Breast epithelium (tissue), 4 donors: ENCODE results near the gene RPL12. TPM values are rescaled to one million over a fixed set of nuclear protein-coding genes. Genes with fewer than 3 reads are reported as not detected.

Experiments used
- DNase-seq, 2 donors: peaks; one replicate each; pipeline ENCODE4 v3.0.0-alpha.2; 2019; ENCODE audit warnings: low spot score in 2 of 2
- H3K27ac ChIP-seq, 2 donors: fragments of 200-600 bp; sonication (generic) in 1 of 2; one replicate each; pipeline ENCODE4 v1.5.1; 2016 to 2019; ENCODE audit warnings: mild to moderate bottlenecking in 1 of 2
- H3K27me3 ChIP-seq, 2 donors: fragments of 200-600 bp; sonication (generic) in 1 of 2; one replicate each; pipeline versions ENCODE4 v1.5.1 to v1.6.0; 2017 to 2019; ENCODE audit warnings: control low read depth in 1 of 2, mild to moderate bottlenecking in 1 of 2
- H3K36me3 ChIP-seq: fragments of 200-600 bp; one replicate; pipeline ENCODE4 v1.5.1; 2019
- H3K4me1 ChIP-seq, 2 donors: fragments of 200-600 bp; sonication (generic); one replicate each; pipeline ENCODE4 v1.5.1; 2016 to 2019; ENCODE audit warnings: control low read depth in 1 of 2
- H3K4me3 ChIP-seq, 3 donors: fragments of 200-600 bp; sonication (generic); 1 replicate in 2 of 3; 2 replicates in 1 of 3; pipeline ENCODE4 v1.5.1; 2016 to 2019; ENCODE audit warnings: mild to moderate bottlenecking in 3 of 3, moderate library complexity in 2 of 3
- H3K9me3 ChIP-seq, 2 donors: fragments of 200-600 bp; sonication (generic) in 1 of 2; one replicate each; pipeline ENCODE4 v1.5.1; 2016 to 2019; ENCODE audit warnings: control low read depth in 1 of 2
- POLR2A ChIP-seq: fragments of 450-650 bp; IDR thresholded peaks from one replicate; pipeline ENCODE4 v1.6.1; 2016; ENCODE audit warnings: antibody characterized with exemption, mild to moderate bottlenecking, moderate library complexity
- POLR2AphosphoS5 ChIP-seq, 3 donors: sonication (generic); formaldehyde crosslinking; IDR thresholded peaks; one replicate each; pipeline ENCODE4 v1.6.1; 2017; ENCODE audit warnings: antibody characterized with exemption in 3 of 3
- intact Hi-C: fragments of 100-400 bp; cut with DNase I; formaldehyde crosslinking; loops from one replicate; pipeline ENCODE4 v1.15.1; 2023; ENCODE audit warnings: low total_unique reads
- total RNA-seq, 3 donors: library from RNA; depleted of rRNA; stranded (reverse); fragments of >200 nt; gene quantifications; one replicate each; pipeline ENCODE4 v1.1.0, GENCODE V29; 2016
- TF ChIP-seq, protein P1 (sequence below), 3 donors: fragments of 450-650 bp; IDR thresholded peaks; one replicate each; pipeline ENCODE4 v1.5.1; 2016 to 2017; ENCODE audit warnings: antibody characterized with exemption in 3 of 3, mild to moderate bottlenecking in 3 of 3, moderate library complexity in 3 of 3

The RPL12 gene
- total RNA-seq, 3 donors from 2014 or later: 2,790 to 3,232 (median 3,032) TPM

DNA sequence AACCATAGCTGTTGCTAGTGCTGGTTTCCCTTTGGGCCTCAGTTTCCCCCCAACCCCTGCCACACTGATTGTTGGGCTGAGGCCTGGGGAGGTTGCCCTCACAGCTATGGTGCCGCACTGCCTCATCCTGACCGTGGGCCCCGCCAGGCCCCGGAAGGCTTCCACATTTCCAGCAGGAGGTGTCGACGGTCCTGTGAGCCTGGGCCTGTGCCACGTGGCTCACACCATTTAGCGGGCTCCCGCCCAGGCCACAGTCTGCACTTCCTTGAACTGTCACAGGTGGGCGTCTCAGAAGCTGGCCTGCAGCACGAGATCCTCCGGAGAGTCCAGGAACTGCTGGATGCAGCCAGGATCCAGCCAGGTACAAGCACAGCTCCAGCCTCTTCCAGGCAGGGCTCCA is 45.8 kb upstream of the RPL12 start:
- Histone ChIP-seq H3K27ac (no peak overlapping the region), H3K9me3 (no peaks in the 10 kb centered on the region), H3K27me3 (no peaks in the 10 kb centered on the region), H3K4me3 (no peak overlapping the region), H3K4me1 (no peaks in the 10 kb centered on the region), H3K36me3 (no peaks in the 10 kb centered on the region)
- TF ChIP-seq POLR2A (no peak), POLR2AphosphoS5 (IDR thresholded peaks at IDR 0.05) (no peak)
- TF ChIP-seq, protein P1, sequence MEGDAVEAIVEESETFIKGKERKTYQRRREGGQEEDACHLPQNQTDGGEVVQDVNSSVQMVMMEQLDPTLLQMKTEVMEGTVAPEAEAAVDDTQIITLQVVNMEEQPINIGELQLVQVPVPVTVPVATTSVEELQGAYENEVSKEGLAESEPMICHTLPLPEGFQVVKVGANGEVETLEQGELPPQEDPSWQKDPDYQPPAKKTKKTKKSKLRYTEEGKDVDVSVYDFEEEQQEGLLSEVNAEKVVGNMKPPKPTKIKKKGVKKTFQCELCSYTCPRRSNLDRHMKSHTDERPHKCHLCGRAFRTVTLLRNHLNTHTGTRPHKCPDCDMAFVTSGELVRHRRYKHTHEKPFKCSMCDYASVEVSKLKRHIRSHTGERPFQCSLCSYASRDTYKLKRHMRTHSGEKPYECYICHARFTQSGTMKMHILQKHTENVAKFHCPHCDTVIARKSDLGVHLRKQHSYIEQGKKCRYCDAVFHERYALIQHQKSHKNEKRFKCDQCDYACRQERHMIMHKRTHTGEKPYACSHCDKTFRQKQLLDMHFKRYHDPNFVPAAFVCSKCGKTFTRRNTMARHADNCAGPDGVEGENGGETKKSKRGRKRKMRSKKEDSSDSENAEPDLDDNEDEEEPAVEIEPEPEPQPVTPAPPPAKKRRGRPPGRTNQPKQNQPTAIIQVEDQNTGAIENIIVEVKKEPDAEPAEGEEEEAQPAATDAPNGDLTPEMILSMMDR (IDR thresholded peaks at IDR 0.05): no peak
- intact Hi-C loops: no loop called here
- no peak for DNase-seq

DNA sequence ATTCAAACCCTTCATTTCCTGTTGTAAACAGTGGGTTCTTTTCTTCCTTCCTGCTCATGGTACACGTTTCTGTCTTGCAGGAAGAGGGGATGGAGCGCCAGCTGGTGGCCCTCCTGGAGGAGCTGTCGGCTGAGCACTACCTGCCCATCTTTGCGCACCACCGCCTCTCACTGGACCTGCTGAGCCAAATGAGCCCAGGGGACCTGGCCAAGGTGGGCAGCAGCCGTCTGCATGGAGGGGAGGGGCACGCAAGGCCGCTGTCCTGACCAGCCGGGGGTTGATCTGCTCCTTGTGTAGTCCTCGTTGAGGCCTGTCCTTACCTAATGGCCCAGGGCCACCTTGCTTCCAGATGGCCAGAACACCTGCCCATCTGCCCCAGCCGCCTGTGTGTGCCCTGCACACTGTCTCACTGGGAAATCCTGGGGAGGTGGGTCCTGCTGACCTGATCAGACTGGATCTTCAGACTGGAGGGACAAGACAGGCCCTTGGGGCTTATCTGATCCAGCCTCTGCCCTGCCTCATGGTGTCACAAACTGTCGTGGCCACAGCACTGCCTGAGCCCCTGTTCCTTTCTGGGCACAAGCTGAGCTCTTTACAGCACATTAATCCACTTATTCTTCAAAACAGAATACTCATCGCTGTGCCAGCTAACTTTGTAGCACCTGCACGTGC is 44.8 kb upstream of the RPL12 start:
- Histone ChIP-seq H3K9me3 (no peaks in the 10 kb centered on the region), H3K27ac (peak overlapping the region; percentile 2 to 62), H3K4me1 (no peaks in the 10 kb centered on the region), H3K4me3 (no peak overlapping the region), H3K36me3 (no peaks in the 10 kb centered on the region), H3K27me3 (no peaks in the 10 kb centered on the region)
- no peak for DNase-seq
- intact Hi-C loops: no loop called here
- TF ChIP-seq, protein P1 (IDR thresholded peaks at IDR 0.05): no peak
- TF ChIP-seq POLR2AphosphoS5 (IDR thresholded peaks at IDR 0.05) (no peak), POLR2A (no peak)

DNA sequence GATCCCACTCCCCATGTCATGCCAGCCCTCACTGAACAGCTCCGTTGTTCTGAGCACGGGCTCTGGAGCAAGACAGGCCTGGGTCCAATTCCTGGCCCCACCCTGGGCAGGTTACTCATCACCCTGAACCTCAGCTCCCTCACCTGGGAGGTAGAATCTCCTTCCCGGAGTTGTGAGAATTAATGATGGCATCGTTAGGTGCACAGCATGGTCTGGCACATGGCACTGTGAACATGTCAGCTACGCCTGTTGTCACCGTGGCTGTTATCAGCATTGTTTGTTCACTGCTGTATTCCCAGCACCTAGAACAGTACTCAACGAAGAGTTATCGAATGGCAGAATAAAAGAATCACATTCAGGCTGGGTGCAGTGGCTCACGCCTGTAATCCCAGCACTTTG is 43.1 kb upstream of the RPL12 start:
- no peaks in the 10 kb centered on the region for H3K27me3 ChIP-seq
- H3K9me3 ChIP-seq: no peaks in the 10 kb centered on the region
- no peak for DNase-seq
- no peaks in the 10 kb centered on the region for H3K36me3 ChIP-seq
- intact Hi-C loops: no loop called here
- peak overlapping the region in 1 of 2 donors; percentile 62 for H3K27ac ChIP-seq
- no peak for TF ChIP-seq POLR2A
- no peak for TF ChIP-seq POLR2AphosphoS5 (IDR thresholded peaks at IDR 0.05)
- TF ChIP-seq, protein P1 (IDR thresholded peaks at IDR 0.05): no peak
- no peak overlapping the region for H3K4me3 ChIP-seq
- no peaks in the 10 kb centered on the region for H3K4me1 ChIP-seq

DNA sequence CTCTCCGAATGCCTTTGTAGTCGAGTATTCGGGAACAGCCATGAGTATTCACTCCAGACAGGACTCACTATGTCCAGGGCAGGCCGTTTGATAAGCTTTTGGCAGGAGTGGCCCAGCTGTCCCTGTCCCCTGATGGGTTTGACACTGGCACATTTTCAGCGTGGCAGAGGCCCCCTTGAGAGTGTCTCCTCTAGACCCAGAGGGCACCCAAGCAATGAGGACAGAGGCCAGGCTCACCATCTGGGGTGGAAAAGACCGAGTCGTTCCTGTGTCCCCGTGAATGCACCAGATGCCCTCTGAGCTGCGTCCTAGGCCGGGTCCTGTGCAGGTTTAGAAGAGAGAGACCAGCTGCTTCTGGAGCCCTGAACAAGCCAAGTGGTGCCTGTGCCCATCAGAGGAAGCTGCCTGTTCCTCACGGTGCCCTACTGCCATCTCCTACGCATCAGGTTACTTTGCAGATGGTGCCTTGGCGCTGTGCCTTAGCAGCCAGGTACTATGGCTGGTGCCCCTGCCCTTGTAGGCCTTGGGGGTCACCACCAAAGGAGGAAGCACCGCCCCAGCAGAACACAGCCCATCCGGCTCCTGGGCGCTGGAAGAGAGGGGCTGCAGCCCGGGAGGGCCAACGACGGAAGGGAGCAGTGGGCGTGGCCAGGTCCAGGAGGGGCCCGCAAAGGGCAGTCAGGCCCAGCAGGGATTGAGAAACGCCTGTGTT is 42.5 kb upstream of the RPL12 start:
- DNase-seq: no peak
- intact Hi-C loops: no loop called here
- Histone ChIP-seq H3K27me3 (no peaks in the 10 kb centered on the region), H3K4me3 (no peak overlapping the region), H3K36me3 (no peaks in the 10 kb centered on the region), H3K9me3 (no peaks in the 10 kb centered on the region), H3K27ac (no peak overlapping the region), H3K4me1 (no peaks in the 10 kb centered on the region)
- TF ChIP-seq POLR2A (no peak), POLR2AphosphoS5 (IDR thresholded peaks at IDR 0.05) (no peak)
- TF ChIP-seq, protein P1 (IDR thresholded peaks at IDR 0.05): no peak

DNA sequence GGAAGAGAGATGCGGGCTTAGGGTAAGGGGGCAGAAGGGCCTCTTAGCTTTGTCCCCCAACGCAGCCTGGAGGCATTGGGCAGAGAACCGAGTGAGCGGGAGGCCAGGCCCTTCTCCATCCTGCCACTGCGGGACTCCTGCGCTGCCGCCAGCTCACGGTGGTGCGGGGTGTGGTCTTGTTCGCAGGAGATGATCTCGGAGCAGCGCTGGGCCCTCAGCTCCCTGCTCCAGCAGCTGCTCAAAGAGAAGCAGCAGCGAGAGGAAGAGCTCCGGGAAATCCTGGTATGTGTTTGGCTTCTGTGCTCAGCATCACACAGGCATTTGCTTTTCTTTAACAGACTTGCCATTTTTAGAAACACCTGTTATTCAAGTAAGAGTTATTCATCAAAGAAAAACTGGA is 41.4 kb upstream of the RPL12 start:
- H3K9me3 ChIP-seq: no peaks in the 10 kb centered on the region
- intact Hi-C loops: no loop called here
- H3K4me1 ChIP-seq: no peaks in the 10 kb centered on the region
- no peaks in the 10 kb centered on the region for H3K36me3 ChIP-seq
- H3K27me3 ChIP-seq: no peaks in the 10 kb centered on the region
- TF ChIP-seq POLR2AphosphoS5 (IDR thresholded peaks at IDR 0.05) (no peak), POLR2A (no peak)
- TF ChIP-seq, protein P1 (IDR thresholded peaks at IDR 0.05): no peak
- H3K27ac ChIP-seq: no peak overlapping the region
- H3K4me3 ChIP-seq: no peak overlapping the region
- DNase-seq: no peak
